Activated CD8-positive, alpha-beta memory T cell treated with anti-CD3 and anti-CD28 coated beads, Interleukin-2, amount 50 U/mL, for 24 hours (primary cell): ENCODE measurements around the gene RAB40B.

ENCODE experiments used
- DNase-seq: peaks from one replicate; pipeline ENCODE4 v3.0.0-alpha.2; 2020; ENCODE audit errors: extremely low read depth

The RAB40B gene

GRCh38 chr17:82649501-82650261, 48.8 kb downstream of the RAB40B start:
- no peak for DNase-seq

GRCh38 chr17:82648742-82649331, 49.7 kb downstream of the RAB40B start:
- DNase-seq, result no peak

- DNase-seq, result peak; percentile 68
Measured at GRCh38 chr17:82648165-82648668, 50.3 kb downstream of the RAB40B start, which contains the start of gene WDR45B. Gene WDR45B, minus strand, starts transcription at chr17:82648444. Its CDS starts 104 bp downstream, at chr17:82648340.

- DNase-seq, result peak; percentile 36
Measured at GRCh38 chr17:82647593-82648164, 50.8 kb downstream of the RAB40B start.

- no peak for DNase-seq
Measured at GRCh38 chr17:82645516-82645915, 53.0 kb downstream of the RAB40B start.

GRCh38 chr17:82644148-82644547, 54.4 kb downstream of the RAB40B start:
- no peak for DNase-seq

- DNase-seq, result no peak
Measured at GRCh38 chr17:82642022-82642421, 56.5 kb downstream of the RAB40B start.

GRCh38 chr17:82640036-82640435, 58.5 kb downstream of the RAB40B start:
- no peak for DNase-seq

- no peak for DNase-seq
Measured at GRCh38 chr17:82639628-82640027, 58.9 kb downstream of the RAB40B start.

GRCh38 chr17:82638183-82638773, 60.2 kb downstream of the RAB40B start:
- no peak for DNase-seq

GRCh38 chr17:82636626-82637598, 61.6 kb downstream of the RAB40B start:
- no peak for DNase-seq

GRCh38 chr17:82633343-82633742, 65.2 kb downstream of the RAB40B start:
- no peak for DNase-seq

GRCh38 chr17:82632451-82632850, 66.0 kb downstream of the RAB40B start:
- no peak for DNase-seq

- DNase-seq, result no peak
Measured at GRCh38 chr17:82631544-82631943, 67.0 kb downstream of the RAB40B start.

- DNase-seq, result no peak
Measured at GRCh38 chr17:82630212-82630611, 68.3 kb downstream of the RAB40B start.

GRCh38 chr17:82629748-82630147, 68.8 kb downstream of the RAB40B start:
- DNase-seq, result no peak

- DNase-seq, result no peak
Measured at GRCh38 chr17:82627405-82627804, 71.1 kb downstream of the RAB40B start.

- no peak for DNase-seq
Measured at GRCh38 chr17:82623707-82624106, 74.8 kb downstream of the RAB40B start.

- no peak for DNase-seq
Measured at GRCh38 chr17:82619641-82620040, 78.9 kb downstream of the RAB40B start.

GRCh38 chr17:82619211-82619610, 79.3 kb downstream of the RAB40B start:
- no peak for DNase-seq

GRCh38 chr17:82616021-82616711, 82.3 kb downstream of the RAB40B start:
- DNase-seq, result no peak
